Measurements from ENCODE around the gene EBF3. TPM values are rescaled to one million over a fixed set of nuclear protein-coding genes. Genes with fewer than 3 reads are reported as not detected.

Gene EBF3
- total RNA-seq, 1 experiment from 2014 or later = not detected

GRCh38 chr10:129918836-129919235, 45.2 kb downstream of the EBF3 start:
- Mint-ChIP-seq H3K4me1 (ENCODE audit: insufficient read depth, unreplicated experiment) (no peaks in the 10 kb centered on the region), H3K27me3 (ENCODE audit: insufficient read depth, unreplicated experiment) (no peaks in the 10 kb centered on the region), H3K4me3 (ENCODE audit: unreplicated experiment) (no peak overlapping the region), H3K36me3 (ENCODE audit: insufficient read depth, unreplicated experiment) (no peaks in the 10 kb centered on the region), H3K9me3 (ENCODE audit: unreplicated experiment) (no peaks in the 10 kb centered on the region), H3K27ac (ENCODE audit: low read depth, unreplicated experiment) (no peak overlapping the region)
- TF ChIP-seq CTCF (IDR thresholded peaks at IDR 0.05; ENCODE audit: unreplicated experiment) = no peak
- BruUV-seq (replicated peaks) = no TSS peak
- CTCF ChIA-PET = no interaction called here
- intact Hi-C loops (cut with micrococcal nuclease) = no loop called here
- POLR2A ChIA-PET = interaction anchor here (0.6 kb wide), 1 partner anchor 12 kb away, joined by 3 read pairs; no protein-coding TSS in a partner anchor
- no peak for DNase-seq (ENCODE audit: unreplicated experiment)

- Mint-ChIP-seq H3K36me3 (ENCODE audit: insufficient read depth, unreplicated experiment) (no peaks in the 10 kb centered on the region), H3K4me3 (ENCODE audit: unreplicated experiment) (no peak overlapping the region), H3K4me1 (ENCODE audit: insufficient read depth, unreplicated experiment) (no peaks in the 10 kb centered on the region), H3K27ac (ENCODE audit: low read depth, unreplicated experiment) (no peak overlapping the region), H3K27me3 (ENCODE audit: insufficient read depth, unreplicated experiment) (no peaks in the 10 kb centered on the region), H3K9me3 (ENCODE audit: unreplicated experiment) (no peaks in the 10 kb centered on the region)
- TF ChIP-seq CTCF (IDR thresholded peaks at IDR 0.05; ENCODE audit: unreplicated experiment) = no peak
- no TSS peak for BruUV-seq (replicated peaks)
- ChIA-PET CTCF (interaction anchor here (0.6 to 0.9 kb wide), 2 partner anchors 65 to 162 kb away, joined by 3 read pairs; no protein-coding TSS in a partner anchor), POLR2A (interaction anchor here (0.6 kb wide), 1 partner anchor 12 kb away, joined by 3 read pairs; no protein-coding TSS in a partner anchor)
- intact Hi-C loops (cut with micrococcal nuclease) = no loop called here
- DNase-seq (ENCODE audit: unreplicated experiment) = no peak
Observed at GRCh38 chr10:129918401-129918800, 45.7 kb downstream of the EBF3 start.

- H3K4me3 Mint-ChIP-seq (ENCODE audit: unreplicated experiment) = no peak overlapping the region
- H3K9me3 Mint-ChIP-seq (ENCODE audit: unreplicated experiment) = no peaks in the 10 kb centered on the region
- H3K27ac Mint-ChIP-seq (ENCODE audit: low read depth, unreplicated experiment) = no peak overlapping the region
- CTCF ChIA-PET = interaction anchor here (0.6 to 1.1 kb wide), 3 partner anchors 64 to 1058 kb away, joined by 3 read pairs; no protein-coding TSS in a partner anchor
- DNase-seq (ENCODE audit: unreplicated experiment) = no peak
- intact Hi-C loops (cut with micrococcal nuclease) = no loop called here
- H3K36me3 Mint-ChIP-seq (ENCODE audit: insufficient read depth, unreplicated experiment) = no peaks in the 10 kb centered on the region
- POLR2A ChIA-PET = interaction anchor here (0.6 kb wide), 1 partner anchor 11 kb away, joined by 3 read pairs; no protein-coding TSS in a partner anchor
- no peak for TF ChIP-seq CTCF (IDR thresholded peaks at IDR 0.05; ENCODE audit: unreplicated experiment)
- H3K27me3 Mint-ChIP-seq (ENCODE audit: insufficient read depth, unreplicated experiment) = no peaks in the 10 kb centered on the region
- no peaks in the 10 kb centered on the region for H3K4me1 Mint-ChIP-seq (ENCODE audit: insufficient read depth, unreplicated experiment)
- BruUV-seq (replicated peaks) = no TSS peak
Observed at GRCh38 chr10:129917936-129918335, 46.1 kb downstream of the EBF3 start.

- no peak overlapping the region for H3K27ac Mint-ChIP-seq (ENCODE audit: low read depth, unreplicated experiment)
- intact Hi-C loops (cut with micrococcal nuclease) = no loop called here
- no peak for TF ChIP-seq CTCF (IDR thresholded peaks at IDR 0.05; ENCODE audit: unreplicated experiment)
- H3K4me3 Mint-ChIP-seq (ENCODE audit: unreplicated experiment) = no peak overlapping the region
- no peaks in the 10 kb centered on the region for H3K36me3 Mint-ChIP-seq (ENCODE audit: insufficient read depth, unreplicated experiment)
- ChIA-PET POLR2A (no interaction called here), CTCF (interaction anchor here (1.1 kb wide), 1 partner anchor 1057 kb away, joined by 3 read pairs; no protein-coding TSS in a partner anchor)
- DNase-seq (ENCODE audit: unreplicated experiment) = no peak
- no peaks in the 10 kb centered on the region for H3K9me3 Mint-ChIP-seq (ENCODE audit: unreplicated experiment)
- H3K4me1 Mint-ChIP-seq (ENCODE audit: insufficient read depth, unreplicated experiment) = no peaks in the 10 kb centered on the region
- BruUV-seq (replicated peaks) = no TSS peak
- no peaks in the 10 kb centered on the region for H3K27me3 Mint-ChIP-seq (ENCODE audit: insufficient read depth, unreplicated experiment)
Observed at GRCh38 chr10:129916506-129916995, 47.5 kb downstream of the EBF3 start.
